Spleen (tissue), 7 donors: ENCODE results near the gene EHHADH.

ENCODE experiments used
- POLR2A ChIP-seq, 3 donors: fragments of 450-650 bp; IDR thresholded peaks; one replicate each; pipeline ENCODE4 v1.5.1; 2017; ENCODE audit warnings: antibody characterized with exemption in 3 of 3, mild to moderate bottlenecking in 1 of 3
- POLR2AphosphoS5 ChIP-seq, 3 donors: sonication (generic); formaldehyde crosslinking; IDR thresholded peaks; one replicate each; pipeline ENCODE4 v1.5.1; 2017; ENCODE audit warnings: antibody characterized with exemption in 3 of 3
- TF ChIP-seq, protein P1 (sequence below), 11 experiments: fragments of 200-600 bp in 7 of 11; fragments of 450-650 bp in 4 of 11; sonication (generic) in 4 of 11; IDR thresholded peaks in 8 of 11; conservative IDR thresholded peaks in 3 of 11; 1 replicate in 7 of 11; 2 replicates in 4 of 11; pipeline versions ENCODE4 v1.4.0 to v1.8.0; 2016 to 2021; ENCODE audit warnings: antibody characterized with exemption in 11 of 11, inconsistent platforms in 4 of 11, mild to moderate bottlenecking in 1 of 11
- donor health status: DM: no; HTN: no; CAD: no; lungs with moderate emphysema.
- donor health status: DM: no; HTN: no; CAD: no.
- donor health status: DM: no; HTN: no; CAD: no.

DNA sequence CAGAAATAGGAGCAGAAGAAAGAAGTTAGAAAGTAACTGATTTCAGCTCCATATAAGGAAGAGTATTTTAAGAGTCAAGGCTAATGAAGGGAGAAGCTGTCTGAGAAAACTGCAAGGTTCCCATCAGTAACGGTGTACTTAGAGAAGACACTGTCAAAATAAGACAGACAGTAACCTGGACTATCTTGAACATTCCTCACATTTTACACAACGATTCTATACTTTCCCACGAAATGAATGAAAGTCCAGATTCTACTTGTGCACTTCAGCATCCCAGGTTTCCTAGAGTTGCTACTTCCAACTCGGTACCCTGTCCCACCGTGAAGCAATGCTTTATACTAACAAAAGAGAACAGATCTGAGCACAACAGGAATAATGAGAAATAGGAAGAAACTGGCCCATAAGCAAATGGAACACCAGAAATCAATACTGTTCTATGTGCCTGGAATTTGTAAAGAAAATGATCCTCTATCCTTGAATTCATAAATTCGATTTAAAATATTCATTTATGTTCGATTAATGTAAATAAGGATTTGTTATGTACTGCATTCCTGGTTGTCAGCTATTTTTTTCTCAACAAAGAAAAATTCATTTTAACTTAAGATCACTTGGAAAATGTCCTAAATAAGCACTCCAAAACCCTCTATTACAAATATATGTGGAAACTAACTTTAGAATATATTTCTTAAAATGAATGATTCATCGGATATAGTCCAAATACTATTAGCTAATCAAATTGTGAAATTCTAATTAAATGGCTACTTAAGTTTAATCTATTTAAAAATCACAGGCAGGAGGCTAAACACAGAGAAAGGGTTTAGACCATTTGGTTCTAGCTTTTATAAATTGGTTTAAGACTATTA lies 102.5 kb downstream of the EHHADH start:
- TF ChIP-seq, protein P1, sequence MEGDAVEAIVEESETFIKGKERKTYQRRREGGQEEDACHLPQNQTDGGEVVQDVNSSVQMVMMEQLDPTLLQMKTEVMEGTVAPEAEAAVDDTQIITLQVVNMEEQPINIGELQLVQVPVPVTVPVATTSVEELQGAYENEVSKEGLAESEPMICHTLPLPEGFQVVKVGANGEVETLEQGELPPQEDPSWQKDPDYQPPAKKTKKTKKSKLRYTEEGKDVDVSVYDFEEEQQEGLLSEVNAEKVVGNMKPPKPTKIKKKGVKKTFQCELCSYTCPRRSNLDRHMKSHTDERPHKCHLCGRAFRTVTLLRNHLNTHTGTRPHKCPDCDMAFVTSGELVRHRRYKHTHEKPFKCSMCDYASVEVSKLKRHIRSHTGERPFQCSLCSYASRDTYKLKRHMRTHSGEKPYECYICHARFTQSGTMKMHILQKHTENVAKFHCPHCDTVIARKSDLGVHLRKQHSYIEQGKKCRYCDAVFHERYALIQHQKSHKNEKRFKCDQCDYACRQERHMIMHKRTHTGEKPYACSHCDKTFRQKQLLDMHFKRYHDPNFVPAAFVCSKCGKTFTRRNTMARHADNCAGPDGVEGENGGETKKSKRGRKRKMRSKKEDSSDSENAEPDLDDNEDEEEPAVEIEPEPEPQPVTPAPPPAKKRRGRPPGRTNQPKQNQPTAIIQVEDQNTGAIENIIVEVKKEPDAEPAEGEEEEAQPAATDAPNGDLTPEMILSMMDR (IDR thresholded peaks at IDR 0.05 in 8 of 11, conservative IDR thresholded peaks at IDR 0.05 in 3 of 11), result no peak
- no peak for TF ChIP-seq POLR2A (IDR thresholded peaks at IDR 0.05)
- TF ChIP-seq POLR2AphosphoS5 (IDR thresholded peaks at IDR 0.05), result no peak
